ENCODE results near the gene DOCK11.

DNA sequence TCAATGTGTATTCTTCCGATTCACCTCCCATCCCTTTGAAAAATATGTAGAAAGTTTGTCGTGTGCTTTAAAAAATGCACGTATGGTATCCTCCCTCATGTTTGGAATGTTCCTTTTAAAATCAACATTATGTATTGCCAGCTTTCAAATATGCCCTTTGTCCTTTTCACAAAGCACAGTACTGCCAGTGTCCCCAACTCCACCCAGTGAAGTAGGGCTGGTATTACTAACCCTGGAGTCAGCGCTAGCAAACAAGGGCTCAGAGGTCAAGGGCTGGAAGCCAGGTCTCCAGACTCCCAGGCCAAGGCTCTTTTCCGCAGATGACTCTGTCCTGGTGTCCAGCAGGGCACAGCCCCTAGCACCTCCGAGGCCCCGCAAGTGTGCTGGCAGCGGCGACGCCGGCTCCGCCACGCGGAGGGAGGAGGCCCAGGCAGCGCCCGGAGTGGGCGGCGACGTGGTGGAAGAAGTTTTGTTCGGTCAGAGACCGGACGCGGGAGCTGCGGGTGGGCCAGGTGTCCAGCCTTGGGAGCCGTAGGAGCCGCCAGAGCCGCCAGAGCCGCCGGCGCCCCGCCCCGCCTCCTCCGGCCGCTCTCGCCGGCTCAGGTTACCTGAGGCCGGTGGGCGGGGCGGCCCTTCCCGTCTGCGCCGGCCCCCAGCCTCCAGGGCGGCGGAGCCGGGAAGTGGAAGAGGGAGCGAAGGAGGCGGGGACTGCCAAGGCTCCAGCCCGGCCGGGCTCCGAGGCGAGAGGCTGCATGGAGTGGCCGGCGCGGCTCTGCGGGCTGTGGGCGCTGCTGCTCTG is 231.5 kb downstream of the DOCK11 start, which contains the start of gene IL13RA1:
- TF ChIP-seq, protein P1, sequence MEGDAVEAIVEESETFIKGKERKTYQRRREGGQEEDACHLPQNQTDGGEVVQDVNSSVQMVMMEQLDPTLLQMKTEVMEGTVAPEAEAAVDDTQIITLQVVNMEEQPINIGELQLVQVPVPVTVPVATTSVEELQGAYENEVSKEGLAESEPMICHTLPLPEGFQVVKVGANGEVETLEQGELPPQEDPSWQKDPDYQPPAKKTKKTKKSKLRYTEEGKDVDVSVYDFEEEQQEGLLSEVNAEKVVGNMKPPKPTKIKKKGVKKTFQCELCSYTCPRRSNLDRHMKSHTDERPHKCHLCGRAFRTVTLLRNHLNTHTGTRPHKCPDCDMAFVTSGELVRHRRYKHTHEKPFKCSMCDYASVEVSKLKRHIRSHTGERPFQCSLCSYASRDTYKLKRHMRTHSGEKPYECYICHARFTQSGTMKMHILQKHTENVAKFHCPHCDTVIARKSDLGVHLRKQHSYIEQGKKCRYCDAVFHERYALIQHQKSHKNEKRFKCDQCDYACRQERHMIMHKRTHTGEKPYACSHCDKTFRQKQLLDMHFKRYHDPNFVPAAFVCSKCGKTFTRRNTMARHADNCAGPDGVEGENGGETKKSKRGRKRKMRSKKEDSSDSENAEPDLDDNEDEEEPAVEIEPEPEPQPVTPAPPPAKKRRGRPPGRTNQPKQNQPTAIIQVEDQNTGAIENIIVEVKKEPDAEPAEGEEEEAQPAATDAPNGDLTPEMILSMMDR (IDR thresholded peaks at IDR 0.05), result no peak
- TF ChIP-seq POLR2A (IDR thresholded peaks at IDR 0.05), result peak; percentile 48 to 66

Measured in uterus (tissue), 2 donors.